ENCODE measurements around the gene TANGO2. TPM values are rescaled to one million over a fixed set of nuclear protein-coding genes. Genes with fewer than 3 reads are reported as not detected.

The TANGO2 gene
- total RNA-seq, 1 experiment from 2014 or later: 21.5 TPM

GRCh38 chr22:20039683-20040325, 18.9 kb downstream of the TANGO2 start:
- no peak for TF ChIP-seq EZH2 (IDR thresholded peaks at IDR 0.05; ENCODE audit: borderline replicate concordance, low read depth, low read length, poor library complexity, severe bottlenecking)
- no peak for TF ChIP-seq CTCF (conservative IDR thresholded peaks at IDR 0.05; ENCODE audit: low read depth, low read length)
- CTCF ChIA-PET: no interaction called here
- Histone ChIP-seq H3K4me3 (ENCODE audit: low read depth, low read length, poor library complexity, severe bottlenecking) (no peak overlapping the region), H3K27ac (ENCODE audit: low read depth, low read length, poor library complexity, severe bottlenecking) (no peak overlapping the region), H3K9me3 (ENCODE audit: low read depth, low read length, poor library complexity, severe bottlenecking) (no peaks in the 10 kb centered on the region), H3K27me3 (replicated peaks; ENCODE audit: insufficient read depth, low read depth, low read length, poor library complexity) (no peaks in the 10 kb centered on the region), H3K4me1 (ENCODE audit: insufficient read depth, low read length, poor library complexity, severe bottlenecking) (no peaks in the 10 kb centered on the region), H3K36me3 (ENCODE audit: insufficient read depth, low read length, poor library complexity, severe bottlenecking) (no peaks in the 10 kb centered on the region)
- no peak for DNase-seq (ENCODE audit: low spot score)
- intact Hi-C loops (cut with micrococcal nuclease; ENCODE audit: unreplicated experiment): no loop called here
- POLR2A ChIA-PET (ENCODE audit: low non-redundant PET): no interaction called here
- no TSS peak for BruUV-seq (replicated peaks)

GRCh38 chr22:20040327-20041200, 19.7 kb downstream of the TANGO2 start:
- Histone ChIP-seq H3K27me3 (replicated peaks; ENCODE audit: insufficient read depth, low read depth, low read length, poor library complexity) (no peaks in the 10 kb centered on the region), H3K4me3 (ENCODE audit: low read depth, low read length, poor library complexity, severe bottlenecking) (no peak overlapping the region), H3K27ac (ENCODE audit: low read depth, low read length, poor library complexity, severe bottlenecking) (no peak overlapping the region), H3K9me3 (ENCODE audit: low read depth, low read length, poor library complexity, severe bottlenecking) (no peaks in the 10 kb centered on the region), H3K36me3 (ENCODE audit: insufficient read depth, low read length, poor library complexity, severe bottlenecking) (no peaks in the 10 kb centered on the region), H3K4me1 (ENCODE audit: insufficient read depth, low read length, poor library complexity, severe bottlenecking) (no peaks in the 10 kb centered on the region)
- POLR2A ChIA-PET (ENCODE audit: low non-redundant PET): no interaction called here
- CTCF ChIA-PET: no interaction called here
- intact Hi-C loops (cut with micrococcal nuclease; ENCODE audit: unreplicated experiment): no loop called here
- no TSS peak for BruUV-seq (replicated peaks)
- DNase-seq (ENCODE audit: low spot score): no peak
- TF ChIP-seq CTCF (conservative IDR thresholded peaks at IDR 0.05; ENCODE audit: low read depth, low read length) (no peak), EZH2 (IDR thresholded peaks at IDR 0.05; ENCODE audit: borderline replicate concordance, low read depth, low read length, poor library complexity, severe bottlenecking) (no peak)

- Histone ChIP-seq H3K27ac (ENCODE audit: low read depth, low read length, poor library complexity, severe bottlenecking) (no peak overlapping the region), H3K4me3 (ENCODE audit: low read depth, low read length, poor library complexity, severe bottlenecking) (no peak overlapping the region), H3K4me1 (ENCODE audit: insufficient read depth, low read length, poor library complexity, severe bottlenecking) (no peaks in the 10 kb centered on the region), H3K27me3 (replicated peaks; ENCODE audit: insufficient read depth, low read depth, low read length, poor library complexity) (no peaks in the 10 kb centered on the region), H3K9me3 (ENCODE audit: low read depth, low read length, poor library complexity, severe bottlenecking) (no peaks in the 10 kb centered on the region), H3K36me3 (ENCODE audit: insufficient read depth, low read length, poor library complexity, severe bottlenecking) (no peaks in the 10 kb centered on the region)
- ChIA-PET CTCF (no interaction called here), POLR2A (ENCODE audit: low non-redundant PET) (no interaction called here)
- no TSS peak for BruUV-seq (replicated peaks)
- TF ChIP-seq EZH2 (IDR thresholded peaks at IDR 0.05; ENCODE audit: borderline replicate concordance, low read depth, low read length, poor library complexity, severe bottlenecking): no peak
- no peak for TF ChIP-seq CTCF (conservative IDR thresholded peaks at IDR 0.05; ENCODE audit: low read depth, low read length)
- intact Hi-C loops (cut with micrococcal nuclease; ENCODE audit: unreplicated experiment): no loop called here
- no peak for DNase-seq (ENCODE audit: low spot score)
These were observed 22.4 kb downstream of the TANGO2 start for GRCh38 chr22:20043057-20043996.

Measured in A673 (cell line).